GM21786 (cell line): Measurements from ENCODE around the gene CLDN5.

Source experiments
- ATAC-seq: cut with Tn5 transposase; IDR thresholded peaks from one replicate; pipeline ENCODE4 v1.9.1; 2021; ENCODE audit not compliant: unreplicated experiment

CLDN5 gene

DNA sequence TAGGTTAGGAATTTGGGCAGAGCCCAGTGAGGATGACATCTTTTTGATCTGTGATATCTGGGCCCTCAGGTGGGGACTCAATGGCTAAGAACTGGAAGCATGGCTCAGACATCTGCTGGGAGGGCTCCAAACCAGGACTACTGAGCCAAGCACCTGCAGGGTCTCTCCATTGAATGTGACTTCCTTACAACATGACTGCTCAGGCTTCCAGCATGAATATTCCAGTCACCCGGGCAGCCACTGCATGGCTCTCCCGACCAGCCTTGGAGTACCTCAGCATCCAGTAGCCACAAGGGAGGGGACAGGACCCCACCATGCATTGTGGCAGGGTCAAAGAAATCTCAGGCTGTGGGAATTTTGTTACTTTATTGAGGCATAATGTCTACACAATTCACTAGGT is 35.9 kb downstream of the CLDN5 start:
- no peak for ATAC-seq

DNA sequence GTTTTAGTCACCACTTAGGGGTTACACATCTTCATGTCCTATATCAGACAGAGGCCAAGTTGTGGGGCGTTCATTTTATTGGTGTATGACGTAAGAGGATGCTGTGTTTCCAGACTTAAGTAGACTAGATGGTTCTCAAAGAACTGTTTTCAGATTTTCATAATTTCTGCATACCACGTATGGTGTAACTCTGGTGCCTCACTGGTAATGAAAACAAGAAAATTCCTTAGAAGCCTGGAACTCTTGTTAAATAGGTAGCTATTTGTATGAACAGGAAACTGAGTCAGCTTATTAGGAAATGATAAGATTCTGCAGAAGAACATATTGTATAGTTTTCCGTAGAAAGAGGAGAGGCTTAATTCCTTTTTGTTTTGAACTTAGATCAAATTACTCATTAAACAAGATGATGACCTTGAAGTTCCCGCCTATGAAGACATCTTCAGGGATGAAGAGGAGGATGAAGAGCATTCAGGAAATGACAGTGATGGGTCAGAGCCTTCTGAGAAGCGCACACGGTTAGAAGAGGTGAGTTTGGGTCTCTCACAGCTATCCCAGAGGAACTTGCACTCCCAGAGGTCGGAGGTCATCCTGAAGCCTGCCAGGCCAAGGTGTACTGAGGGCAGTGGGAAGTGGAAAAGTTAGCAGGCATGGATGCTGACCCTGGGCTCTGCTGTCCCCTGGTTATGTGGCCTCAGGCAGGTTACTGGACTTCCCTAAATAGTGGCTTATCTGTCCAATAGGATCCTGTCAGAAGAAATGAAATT is 40.5 kb downstream of the CLDN5 start:
- ATAC-seq: no peak

DNA sequence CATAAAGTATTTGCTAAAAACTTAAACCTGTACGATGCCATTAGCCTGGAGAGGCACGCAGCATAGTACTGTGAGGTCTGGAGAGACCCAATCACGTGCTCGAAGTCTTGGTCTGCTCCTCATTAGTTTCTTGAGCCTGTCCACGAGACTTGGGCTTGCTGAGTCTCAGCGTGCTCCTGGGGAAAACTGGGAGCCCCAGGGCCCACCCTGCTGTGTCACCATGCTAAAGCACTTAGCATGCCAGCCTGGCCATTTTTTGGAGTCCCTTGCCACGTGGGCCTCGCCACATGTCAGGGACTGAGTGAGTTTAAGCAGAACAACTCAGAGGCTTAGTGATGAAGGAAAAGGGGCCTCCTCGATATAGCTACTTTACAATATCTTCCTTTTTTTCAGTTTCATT is 41.9 kb downstream of the CLDN5 start:
- no peak for ATAC-seq

DNA sequence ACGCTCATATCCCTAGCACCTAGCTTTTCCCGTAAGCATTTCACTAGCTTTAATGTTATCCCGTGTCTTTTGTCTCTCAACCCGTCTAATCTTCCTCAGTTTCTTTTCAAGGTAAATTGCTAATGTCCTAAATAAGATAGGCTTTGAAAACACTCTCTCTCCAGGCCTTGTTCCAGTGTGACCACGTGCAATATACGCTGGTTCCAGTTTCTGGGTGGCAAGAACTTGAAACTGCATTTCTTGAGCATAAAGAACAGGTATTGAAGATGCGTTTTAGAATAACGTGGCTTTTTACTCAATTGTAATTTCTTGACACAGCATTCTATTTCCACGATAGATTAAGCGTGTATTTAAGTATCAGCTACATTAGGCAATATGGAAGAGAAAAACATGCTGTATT is 43.4 kb downstream of the CLDN5 start:
- no peak for ATAC-seq

DNA sequence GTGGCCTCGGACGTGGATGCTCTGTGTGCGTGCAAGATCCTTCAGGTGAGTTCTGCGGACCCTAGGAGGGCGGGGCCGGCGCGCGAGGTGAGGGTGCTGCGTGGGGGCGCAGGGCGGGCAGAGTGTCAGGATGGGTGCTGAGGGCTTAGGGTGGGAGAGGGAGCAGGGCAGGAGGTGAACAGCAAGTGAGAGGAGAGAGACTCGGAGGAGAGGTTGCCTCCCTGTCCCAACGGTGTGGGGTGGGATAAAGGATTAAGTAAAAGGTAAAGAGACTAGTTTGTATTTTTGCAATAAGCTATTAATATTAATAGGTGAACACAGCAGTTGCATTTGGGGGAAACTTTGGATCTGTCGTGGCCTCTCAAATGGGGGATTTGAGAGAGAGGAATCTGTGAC is 44.0 kb downstream of the CLDN5 start:
- ATAC-seq: no peak

DNA sequence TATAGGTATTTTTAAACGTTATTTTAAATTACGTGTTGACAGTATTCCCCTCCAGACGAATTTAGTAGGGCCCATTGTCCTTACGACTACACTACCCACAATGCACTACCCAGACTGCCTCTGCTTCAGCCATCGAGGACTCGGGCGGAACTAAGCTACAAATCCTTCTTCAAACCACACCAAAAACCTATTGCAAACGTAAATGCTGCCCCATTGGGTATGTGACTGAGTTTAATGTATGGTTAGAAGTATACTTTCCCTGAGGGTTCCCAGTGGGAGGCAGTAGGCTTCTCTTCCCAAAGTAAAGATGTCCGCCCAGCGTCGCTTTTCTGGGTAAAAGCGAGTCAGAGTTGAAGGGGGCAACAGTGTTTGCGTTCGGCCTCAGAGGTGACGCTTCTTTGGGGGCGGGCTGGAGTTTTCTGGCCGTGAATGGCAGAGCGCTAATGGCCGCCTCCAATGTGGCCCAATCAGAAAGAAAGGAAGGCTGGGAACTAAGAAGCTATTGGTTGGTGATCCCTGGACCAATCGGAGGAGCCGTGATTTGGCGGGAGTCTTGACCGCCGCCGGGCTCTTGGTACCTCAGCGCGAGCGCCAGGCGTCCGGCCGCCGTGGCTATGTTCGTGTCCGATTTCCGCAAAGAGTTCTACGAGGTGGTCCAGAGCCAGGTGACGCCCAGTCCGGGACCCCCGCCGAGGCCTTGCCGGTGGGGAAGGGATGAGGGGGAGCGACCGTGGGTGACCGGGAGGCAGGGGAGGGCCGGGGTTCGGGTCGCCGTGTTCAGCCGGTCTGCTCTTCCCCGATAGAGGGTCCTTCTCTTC is 44.6 kb downstream of the CLDN5 start, which contains the start of gene CDC45:
CDC45 (plus strand) TSS at position 566 of the 818 bp plus-strand sequence; CDS start at position 615, 49 bp downstream.
- peak; percentile 90 for ATAC-seq

DNA sequence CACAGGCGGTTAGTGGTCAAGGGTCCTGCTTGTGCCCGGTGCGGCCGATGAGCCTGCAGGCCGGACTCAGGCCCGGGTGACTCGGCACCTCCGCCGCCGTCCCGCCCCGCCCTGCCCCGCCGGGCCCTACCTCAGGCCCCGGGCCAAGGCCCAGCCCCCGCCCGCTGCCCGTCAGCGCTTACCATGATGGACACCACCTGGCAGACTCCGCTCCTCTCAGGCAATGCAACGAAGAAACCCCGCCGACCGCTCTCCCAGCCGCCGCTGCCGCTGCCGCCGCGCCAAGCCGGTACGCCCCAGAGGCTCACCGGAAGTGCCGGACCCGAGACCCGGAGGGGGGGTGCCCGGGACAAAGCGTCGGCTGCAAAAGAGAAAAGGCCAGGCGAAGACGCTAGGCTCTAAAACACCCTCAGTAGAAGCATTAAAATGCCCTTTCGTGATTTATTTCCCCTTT is 45.3 kb downstream of the CLDN5 start, which contains the start of gene UFD1:
UFD1 (minus strand) TSS at position 293 of the 454 bp plus-strand sequence; CDS start at position 185, 108 bp downstream.
- peak; percentile 51 for ATAC-seq

DNA sequence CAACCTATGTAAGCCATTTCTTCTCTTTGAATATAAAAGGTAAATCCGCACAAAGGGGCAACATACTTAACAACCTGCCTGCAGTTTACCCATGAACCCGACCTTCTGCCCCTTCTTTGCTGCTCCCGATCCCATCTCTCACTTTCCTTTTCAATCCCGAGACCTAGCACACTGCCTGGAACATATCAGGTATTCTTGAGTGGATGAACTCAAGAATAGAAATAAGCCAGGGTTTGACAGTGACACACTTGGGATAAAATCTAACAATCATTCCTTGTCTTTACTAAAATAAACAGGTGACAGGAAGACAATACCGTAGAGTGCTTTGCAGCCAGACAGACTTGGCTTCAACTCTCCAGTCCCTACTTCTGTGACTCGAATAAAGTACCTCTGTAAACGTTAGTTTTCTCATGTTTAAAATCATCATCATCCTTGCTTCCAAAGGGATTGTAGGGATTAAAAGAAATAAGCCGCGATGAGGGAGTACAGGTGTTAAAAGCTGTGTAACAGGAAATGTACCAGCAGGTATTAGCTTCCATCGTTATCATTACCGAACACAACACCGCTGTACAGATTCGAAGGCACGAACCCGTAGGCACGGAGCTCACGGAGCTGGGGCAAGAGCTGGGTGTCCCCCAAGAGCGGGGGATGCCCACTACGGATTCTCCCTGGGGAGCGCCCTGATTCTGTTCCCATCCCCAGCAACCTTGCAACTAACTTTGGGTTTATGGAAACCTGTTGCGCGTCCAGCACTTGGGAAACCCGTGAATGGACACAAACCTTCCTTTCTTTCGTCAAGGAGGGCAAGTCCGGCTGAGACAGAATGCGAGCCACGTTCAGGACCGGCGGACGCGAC is 45.9 kb downstream of the CLDN5 start:
- no peak for ATAC-seq

DNA sequence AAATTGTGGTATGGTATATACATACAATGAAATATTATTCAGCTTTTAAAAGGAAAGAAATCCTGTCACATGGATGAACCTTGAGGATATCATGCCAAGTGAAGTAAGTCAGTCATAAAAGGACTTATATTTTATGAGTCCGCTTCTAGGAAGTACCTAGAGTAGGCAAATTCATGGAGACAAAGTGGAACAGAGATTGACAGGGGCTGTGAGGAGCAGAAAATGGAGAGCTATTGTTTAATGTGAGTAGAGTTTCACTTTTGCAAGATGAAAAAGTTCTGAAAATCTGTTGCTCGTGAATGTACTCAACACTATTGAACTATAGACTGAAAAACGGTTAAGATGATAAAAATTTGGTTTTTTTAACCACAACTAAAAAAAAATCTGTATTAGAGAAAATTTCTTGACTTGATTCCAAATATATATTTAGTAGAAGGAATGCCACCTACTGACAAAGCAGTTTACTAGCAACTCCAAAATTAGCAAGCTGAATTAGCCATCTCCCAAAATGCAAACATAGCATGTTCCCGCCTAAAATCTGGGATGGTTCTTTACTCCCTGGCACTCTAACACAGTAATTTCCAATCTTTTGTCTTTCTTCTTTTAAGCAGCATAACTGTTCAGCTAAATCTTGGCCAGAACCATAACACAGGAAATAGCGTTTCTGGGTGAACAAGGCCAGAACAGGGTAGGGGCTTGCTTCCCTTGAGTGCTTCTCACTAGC is 46.7 kb downstream of the CLDN5 start:
- no peak for ATAC-seq

DNA sequence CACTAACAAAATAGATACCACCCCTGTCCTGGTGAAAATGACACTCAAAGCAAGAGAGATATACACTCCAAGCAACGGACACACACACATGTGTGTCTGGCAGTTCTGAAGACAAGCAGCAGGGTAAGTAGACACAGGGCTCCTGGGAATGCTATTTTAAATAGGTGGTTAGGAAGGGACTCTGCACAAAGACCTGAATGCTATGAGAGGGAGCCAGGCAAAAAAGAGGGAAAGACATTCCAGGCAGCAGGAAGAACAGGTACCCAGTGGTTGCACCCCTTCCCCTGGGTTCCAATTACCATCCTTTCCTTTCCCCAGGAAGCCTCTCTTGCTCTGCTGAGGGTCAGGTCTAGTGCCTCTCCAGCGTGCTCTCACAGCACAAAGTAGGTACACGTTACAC is 48.2 kb downstream of the CLDN5 start:
- ATAC-seq: no peak

DNA sequence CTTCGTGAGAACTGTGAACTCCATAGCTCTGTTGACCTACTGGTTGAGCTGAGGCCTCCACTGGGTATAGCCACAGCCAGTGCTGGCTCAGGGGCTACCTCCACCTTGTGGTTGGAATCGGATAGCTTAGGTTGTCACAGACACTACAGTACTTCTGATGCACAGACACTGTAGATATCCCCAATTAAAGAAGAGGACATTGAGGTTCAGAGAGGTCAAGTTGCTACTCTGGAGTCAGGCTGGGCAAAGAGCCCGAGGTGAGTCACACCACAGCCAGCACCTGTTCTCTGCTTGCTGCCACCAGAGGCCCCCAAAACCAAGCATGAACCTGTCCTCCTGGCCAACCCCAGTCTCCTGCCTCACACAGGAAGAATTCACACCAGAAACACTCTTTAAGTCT is 50.6 kb downstream of the CLDN5 start:
- ATAC-seq: no peak
